ENCODE data around the gene TTC23.

GRCh38 chr15:99149366-99149765 is 100.0 kb downstream of the TTC23 start:
- no peak for TF ChIP-seq GATA2 (IDR thresholded peaks at IDR 0.05; ENCODE audit: low read depth, low read length)
- TF ChIP-seq GATA3 (IDR thresholded peaks at IDR 0.05; ENCODE audit: low read depth, low read length), result no peak

Measured in SH-SY5Y (cell line).